A673 (cell line): ENCODE results near the gene HOMER1.

ENCODE experiments used
- CTCF ChIP-seq: fragments of 300-800, 200-600 bp; sonication (generic); conservative IDR thresholded peaks from 2 replicates; pipeline ENCODE4 v1.5.1; 2017; ENCODE audit warnings: low read depth, mild to moderate bottlenecking, antibody characterized with exemption, low read length, moderate library complexity, mixed read lengths
- EZH2 ChIP-seq: fragments of 200-600 bp; sonication (generic); IDR thresholded peaks from 2 replicates; pipeline ENCODE4 v1.6.1; 2017; ENCODE audit warnings: borderline replicate concordance, low read depth, mild to moderate bottlenecking, mixed read lengths, antibody characterized with exemption, low read length; ENCODE audit not compliant: poor library complexity, severe bottlenecking

GRCh38 chr5:79508354-79508753 is 5.6 kb downstream of the HOMER1 start:
- TF ChIP-seq CTCF (no peak), EZH2 (no peak)
